D721Med (cell line): ENCODE data around the gene MYH16.
"Not testable (repeated sequence)": the region's sequence is repeated elsewhere in the genome, so short reads cannot be mapped to it uniquely, and the experiment has no call there.

Experiments
- DNase-seq: peaks from one replicate; pipeline ENCODE4 v3.0.0; 2011; ENCODE audit warnings: low spot score; ENCODE audit not compliant: insufficient read length
- FAIRE-seq: peaks from 2 replicates; lab custom pipeline; 2011; peaks lifted over from hg19 to GRCh38; lab: Jason Lieb, UNC
- CTCF ChIP-seq: IDR thresholded peaks from 2 replicates; pipeline ENCODE4 v1.5.1; 2012; ENCODE audit warnings: mild to moderate bottlenecking, control low read depth; ENCODE audit not compliant: insufficient read depth; ENCODE audit errors: missing control alignments

Gene MYH16

DNA sequence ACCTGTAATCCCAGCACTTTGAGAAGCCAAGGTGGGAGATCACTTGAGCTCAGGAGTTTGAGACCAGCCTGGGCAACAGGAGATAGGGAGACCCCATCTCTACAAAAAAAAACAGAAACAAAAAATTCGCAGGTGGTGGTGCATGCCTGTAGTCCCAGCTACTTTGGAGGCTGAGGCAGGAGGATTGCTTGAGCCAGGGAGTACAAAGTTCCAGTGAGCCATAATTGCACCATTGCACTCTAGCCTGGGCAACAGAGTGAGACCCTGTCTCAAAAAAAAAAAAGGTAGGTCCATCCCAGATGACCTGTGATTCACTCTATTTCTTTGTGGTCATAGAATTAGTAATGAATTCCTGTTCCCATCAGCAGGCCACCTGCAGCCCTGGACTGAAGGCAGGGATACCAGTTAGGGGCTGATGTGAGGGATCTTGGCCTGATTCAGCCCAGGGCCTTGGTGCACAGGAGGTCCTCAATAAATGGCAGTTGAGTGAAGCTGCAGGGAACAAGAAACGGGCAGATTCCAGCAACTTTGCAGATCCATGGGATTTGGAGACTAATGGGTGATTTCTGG lies at the start of gene MYH16:
TSS of gene MYH16 (plus strand) at position 364 of the 570 bp plus-strand sequence.
- DNase-seq = no peak
- no peak for TF ChIP-seq CTCF
- FAIRE-seq = no peak

GRCh38 chr7:99224263-99224898 lies 48.3 kb upstream of the MYH16 start:
- DNase-seq, FAIRE-seq: not testable (repeated sequence)

DNA sequence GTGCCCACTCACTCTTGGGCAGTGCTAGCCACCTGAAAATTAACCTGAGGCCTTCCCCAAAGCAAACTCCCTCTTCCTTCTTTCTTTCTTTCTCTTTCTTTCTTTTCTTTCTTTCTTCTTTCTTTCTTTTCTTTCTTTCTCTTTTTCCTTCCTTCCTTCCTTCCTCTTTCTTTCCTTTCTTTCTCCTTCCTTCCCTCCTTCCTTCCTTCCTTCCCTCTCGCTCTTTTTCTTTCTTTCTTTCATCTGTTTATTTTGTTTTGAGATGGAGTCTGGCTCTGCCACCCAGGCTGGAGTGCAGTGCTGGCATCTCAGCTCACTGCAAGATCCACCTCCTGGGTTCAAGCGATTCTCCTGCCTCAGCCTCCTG lies 47.8 kb upstream of the MYH16 start:
- FAIRE-seq (no peak), DNase-seq (no peak)
- TF ChIP-seq CTCF = no peak

GRCh38 chr7:99229234-99229633 lies 43.4 kb upstream of the MYH16 start:
- FAIRE-seq (no peak), DNase-seq (no peak)
- TF ChIP-seq CTCF = no peak

- no peak for TF ChIP-seq CTCF
- FAIRE-seq = no peak
- DNase-seq = no peak
These were observed 40.4 kb upstream of the MYH16 start for GRCh38 chr7:99232082-99232770.

DNA sequence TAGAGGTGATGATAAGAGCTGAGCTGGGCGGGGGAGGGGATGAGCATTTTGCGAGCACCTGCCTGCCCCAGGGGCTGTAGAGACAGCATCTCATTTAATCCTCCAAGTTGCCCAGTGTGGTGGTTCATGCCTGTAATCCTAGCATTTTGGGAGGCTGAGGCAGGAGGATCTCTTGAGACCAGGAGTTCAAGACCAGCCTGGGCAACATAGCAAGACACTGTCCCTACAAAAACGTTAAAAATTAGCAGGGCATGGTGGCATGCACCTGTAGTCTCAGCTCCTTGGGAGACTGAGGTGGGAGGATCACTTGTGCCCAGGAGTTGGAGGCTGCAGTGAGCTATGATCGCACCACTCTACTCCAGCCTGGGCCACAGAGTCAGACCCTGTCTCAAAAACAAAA lies 39.7 kb upstream of the MYH16 start:
- DNase-seq, FAIRE-seq: not testable (repeated sequence)

DNA sequence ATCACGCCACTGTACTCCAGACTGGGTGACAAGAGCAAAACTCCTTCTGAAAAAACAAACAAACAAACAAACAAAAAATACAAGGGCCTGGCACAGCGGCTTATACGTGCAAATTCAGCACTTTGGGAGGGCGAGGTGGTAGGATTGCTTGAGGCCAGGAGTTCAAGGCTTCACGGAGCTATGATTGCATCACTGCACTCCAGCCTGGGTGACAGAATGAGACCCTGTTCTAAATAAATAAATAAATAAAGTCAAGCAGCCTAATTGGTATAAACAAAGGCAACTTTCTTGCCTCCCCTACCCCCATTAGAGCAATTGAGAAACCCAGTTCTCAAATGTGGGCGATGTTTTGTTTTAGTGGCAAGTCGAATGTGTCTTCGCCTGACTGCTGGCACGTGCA lies 38.5 kb upstream of the MYH16 start:
- FAIRE-seq (no peak), DNase-seq (no peak)
- TF ChIP-seq CTCF = no peak

GRCh38 chr7:99235925-99236324 lies 36.7 kb upstream of the MYH16 start:
- no peak for TF ChIP-seq CTCF
- DNase-seq (no peak), FAIRE-seq (no peak)

DNA sequence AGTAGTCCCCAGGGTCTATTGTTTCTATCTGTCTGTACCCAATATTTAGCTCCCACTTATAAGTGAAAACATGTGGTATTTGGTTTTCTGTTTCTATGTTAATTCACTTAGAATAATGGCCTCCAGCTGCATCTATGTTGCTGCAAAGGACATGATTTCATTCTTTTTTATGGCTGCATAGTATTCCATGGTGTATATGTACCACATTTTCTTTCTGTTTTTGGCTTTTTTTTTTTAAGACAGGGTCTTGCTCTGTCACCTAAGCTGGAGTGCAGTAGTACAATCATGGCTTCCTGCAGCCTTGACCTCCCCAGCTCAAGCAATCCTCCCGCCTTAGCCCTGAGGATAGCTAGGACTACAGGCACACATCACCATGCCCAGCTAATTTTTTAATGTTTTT lies 34.8 kb upstream of the MYH16 start:
- not testable (repeated sequence) for DNase-seq, FAIRE-seq
